ENCODE data around the gene FLNB. TPM values are rescaled to one million over a fixed set of nuclear protein-coding genes. Genes with fewer than 3 reads are reported as not detected.

Gene FLNB
- total RNA-seq, 1 experiment from 2014 or later: 309 TPM

DNA sequence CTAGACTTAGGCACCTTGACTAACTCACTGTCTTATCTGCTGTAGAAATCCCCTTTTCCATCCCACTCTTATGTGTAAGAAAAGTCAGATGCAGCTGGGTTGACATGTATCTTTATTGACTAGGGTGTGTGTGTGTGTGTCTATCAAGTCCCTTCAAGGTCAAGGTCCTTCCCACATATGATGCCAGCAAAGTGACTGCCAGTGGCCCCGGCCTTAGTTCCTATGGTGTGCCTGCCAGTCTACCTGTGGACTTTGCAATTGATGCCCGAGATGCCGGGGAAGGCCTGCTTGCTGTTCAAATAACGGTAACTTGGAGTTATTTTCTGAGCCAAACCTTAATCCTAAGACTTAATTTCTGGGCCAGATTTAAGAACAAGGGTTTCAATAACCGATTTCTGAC is 126.2 kb downstream of the FLNB start:
- POLR2A ChIA-PET: no interaction called here
- BruUV-seq (replicated peaks): no TSS peak

DNA sequence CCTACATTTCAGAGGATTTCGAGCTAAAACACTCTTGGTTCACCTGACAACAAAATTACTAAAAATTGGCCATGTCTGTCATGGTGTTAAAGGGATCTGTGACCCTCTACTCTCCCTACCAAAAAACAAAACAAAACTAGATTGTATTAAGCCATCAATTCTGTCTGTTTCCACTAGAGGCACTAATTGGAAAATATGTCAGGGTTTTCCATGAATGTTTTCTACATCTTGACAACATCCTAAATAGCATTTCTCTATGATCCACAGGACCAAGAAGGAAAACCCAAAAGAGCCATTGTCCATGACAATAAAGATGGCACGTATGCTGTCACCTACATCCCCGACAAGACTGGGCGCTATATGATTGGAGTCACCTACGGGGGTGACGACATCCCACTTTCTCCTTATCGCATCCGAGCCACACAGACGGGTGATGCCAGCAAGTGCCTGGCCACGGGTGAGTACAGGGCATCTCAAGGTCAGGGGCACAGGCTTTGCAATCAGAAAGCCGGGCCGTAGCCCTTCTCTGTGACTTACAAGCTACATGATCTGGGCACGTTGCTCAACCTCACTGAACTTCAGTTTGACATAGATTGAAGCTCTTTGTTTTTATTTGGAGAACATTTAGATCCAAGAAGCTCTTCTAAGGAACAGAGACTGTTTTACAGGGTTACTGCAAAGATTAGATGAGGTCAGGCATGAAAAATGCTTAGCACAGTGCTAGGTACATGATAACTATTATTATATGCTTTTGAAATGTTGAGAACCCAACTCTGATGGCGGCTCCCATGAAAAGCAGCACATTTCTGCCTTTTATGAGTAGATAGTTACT is 127.7 kb downstream of the FLNB start:
- no peaks in the 10 kb centered on the region for H3K4me1 ChIP-seq (ENCODE audit: control insufficient read depth, insufficient read depth, low read length)
- intact Hi-C loops (cut with micrococcal nuclease; ENCODE audit: unreplicated experiment): no loop called here
- in situ Hi-C loops (cut with HindIII; ENCODE audit: low pct_unique_long_range_greater_than_20kb, low sequenced_read_pairs): no loop called here
- no peaks in the 10 kb centered on the region for H3K27me3 ChIP-seq (ENCODE audit: control insufficient read depth, insufficient read depth, low read length)
- peaks cover 45% of the 10 kb centered on the region for H3K36me3 ChIP-seq (ENCODE audit: control insufficient read depth, insufficient read depth, low read length)
- no peak overlapping the region for H3K4me3 ChIP-seq (ENCODE audit: low read depth in 2 of 2, low read length in 2 of 2)
- no TSS peak for BruUV-seq (replicated peaks)
- POLR2A ChIA-PET: no interaction called here
- ATAC-seq (no peak), DNase-seq (ENCODE audit: low read depth, low spot score) (no peak)
- H3K27ac ChIP-seq (ENCODE audit: low read length): no peak overlapping the region
- CTCF ChIA-PET: no interaction called here
- no peaks in the 10 kb centered on the region for H3K9me3 ChIP-seq (ENCODE audit: control insufficient read depth, insufficient read depth, low read depth, low read length)
- TF ChIP-seq, protein P1, sequence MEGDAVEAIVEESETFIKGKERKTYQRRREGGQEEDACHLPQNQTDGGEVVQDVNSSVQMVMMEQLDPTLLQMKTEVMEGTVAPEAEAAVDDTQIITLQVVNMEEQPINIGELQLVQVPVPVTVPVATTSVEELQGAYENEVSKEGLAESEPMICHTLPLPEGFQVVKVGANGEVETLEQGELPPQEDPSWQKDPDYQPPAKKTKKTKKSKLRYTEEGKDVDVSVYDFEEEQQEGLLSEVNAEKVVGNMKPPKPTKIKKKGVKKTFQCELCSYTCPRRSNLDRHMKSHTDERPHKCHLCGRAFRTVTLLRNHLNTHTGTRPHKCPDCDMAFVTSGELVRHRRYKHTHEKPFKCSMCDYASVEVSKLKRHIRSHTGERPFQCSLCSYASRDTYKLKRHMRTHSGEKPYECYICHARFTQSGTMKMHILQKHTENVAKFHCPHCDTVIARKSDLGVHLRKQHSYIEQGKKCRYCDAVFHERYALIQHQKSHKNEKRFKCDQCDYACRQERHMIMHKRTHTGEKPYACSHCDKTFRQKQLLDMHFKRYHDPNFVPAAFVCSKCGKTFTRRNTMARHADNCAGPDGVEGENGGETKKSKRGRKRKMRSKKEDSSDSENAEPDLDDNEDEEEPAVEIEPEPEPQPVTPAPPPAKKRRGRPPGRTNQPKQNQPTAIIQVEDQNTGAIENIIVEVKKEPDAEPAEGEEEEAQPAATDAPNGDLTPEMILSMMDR (IDR thresholded peaks at IDR 0.05): peak; percentile 43
- TF ChIP-seq SIN3A (IDR thresholded peaks at IDR 0.05; ENCODE audit: borderline replicate concordance, insufficient read depth, low read depth, low read length): no peak

More for the DNA sequence above, 126.2 kb downstream of the FLNB start:
- H3K27ac ChIP-seq (ENCODE audit: low read length): no peak overlapping the region
- CTCF ChIA-PET: no interaction called here
- TF ChIP-seq SIN3A (IDR thresholded peaks at IDR 0.05; ENCODE audit: borderline replicate concordance, insufficient read depth, low read depth, low read length): no peak
- no peak for TF ChIP-seq TCF7L2 (IDR thresholded peaks at IDR 0.05; ENCODE audit: low read depth, low read length)
- TF ChIP-seq POLR2AphosphoS5 (IDR thresholded peaks at IDR 0.05; ENCODE audit: low read depth, low read length): no peak
- DNase-seq (ENCODE audit: low read depth, low spot score) (no peak), ATAC-seq (no peak)
- H3K4me1 ChIP-seq (ENCODE audit: control insufficient read depth, insufficient read depth, low read length): no peaks in the 10 kb centered on the region
- peaks cover 39% of the 10 kb centered on the region for H3K36me3 ChIP-seq (ENCODE audit: control insufficient read depth, insufficient read depth, low read length)
- H3K9me3 ChIP-seq (ENCODE audit: control insufficient read depth, insufficient read depth, low read depth, low read length): no peaks in the 10 kb centered on the region
- no peak overlapping the region for H3K4me3 ChIP-seq (ENCODE audit: low read depth in 2 of 2, low read length in 2 of 2)
- intact Hi-C loops (cut with micrococcal nuclease; ENCODE audit: unreplicated experiment) (no loop called here), in situ Hi-C loops (cut with HindIII; ENCODE audit: low pct_unique_long_range_greater_than_20kb, low sequenced_read_pairs) (no loop called here)
- no peaks in the 10 kb centered on the region for H3K27me3 ChIP-seq (ENCODE audit: control insufficient read depth, insufficient read depth, low read length)

DNA sequence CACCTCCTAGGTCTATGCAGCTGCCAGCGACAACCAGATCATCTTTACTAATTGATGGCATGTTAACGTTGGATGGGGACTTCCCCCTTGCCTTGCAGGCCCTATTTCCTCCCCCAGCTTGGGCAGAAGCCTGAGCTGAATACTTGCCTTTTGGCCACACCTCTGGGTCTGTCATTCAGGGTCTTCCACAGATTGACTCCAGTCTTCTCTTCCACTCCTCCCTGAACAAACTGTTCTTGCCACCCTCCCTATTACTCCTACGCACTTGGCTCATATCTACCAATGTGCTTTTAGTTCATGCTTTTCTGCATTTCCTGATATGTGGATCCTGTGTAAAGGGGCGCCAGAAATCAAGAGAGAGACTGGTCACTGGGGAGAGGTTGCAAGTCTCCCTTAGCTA is 129.1 kb downstream of the FLNB start:
- peaks cover 48% of the 10 kb centered on the region for H3K36me3 ChIP-seq (ENCODE audit: control insufficient read depth, insufficient read depth, low read length)
- H3K27me3 ChIP-seq (ENCODE audit: control insufficient read depth, insufficient read depth, low read length): no peaks in the 10 kb centered on the region
- no peaks in the 10 kb centered on the region for H3K9me3 ChIP-seq (ENCODE audit: control insufficient read depth, insufficient read depth, low read depth, low read length)
- BruUV-seq (replicated peaks): no TSS peak
- POLR2A ChIA-PET: no interaction called here
- intact Hi-C loops (cut with micrococcal nuclease; ENCODE audit: unreplicated experiment): no loop called here
- ATAC-seq (no peak), DNase-seq (ENCODE audit: low read depth, low spot score) (no peak)
- TF ChIP-seq, protein P2, sequence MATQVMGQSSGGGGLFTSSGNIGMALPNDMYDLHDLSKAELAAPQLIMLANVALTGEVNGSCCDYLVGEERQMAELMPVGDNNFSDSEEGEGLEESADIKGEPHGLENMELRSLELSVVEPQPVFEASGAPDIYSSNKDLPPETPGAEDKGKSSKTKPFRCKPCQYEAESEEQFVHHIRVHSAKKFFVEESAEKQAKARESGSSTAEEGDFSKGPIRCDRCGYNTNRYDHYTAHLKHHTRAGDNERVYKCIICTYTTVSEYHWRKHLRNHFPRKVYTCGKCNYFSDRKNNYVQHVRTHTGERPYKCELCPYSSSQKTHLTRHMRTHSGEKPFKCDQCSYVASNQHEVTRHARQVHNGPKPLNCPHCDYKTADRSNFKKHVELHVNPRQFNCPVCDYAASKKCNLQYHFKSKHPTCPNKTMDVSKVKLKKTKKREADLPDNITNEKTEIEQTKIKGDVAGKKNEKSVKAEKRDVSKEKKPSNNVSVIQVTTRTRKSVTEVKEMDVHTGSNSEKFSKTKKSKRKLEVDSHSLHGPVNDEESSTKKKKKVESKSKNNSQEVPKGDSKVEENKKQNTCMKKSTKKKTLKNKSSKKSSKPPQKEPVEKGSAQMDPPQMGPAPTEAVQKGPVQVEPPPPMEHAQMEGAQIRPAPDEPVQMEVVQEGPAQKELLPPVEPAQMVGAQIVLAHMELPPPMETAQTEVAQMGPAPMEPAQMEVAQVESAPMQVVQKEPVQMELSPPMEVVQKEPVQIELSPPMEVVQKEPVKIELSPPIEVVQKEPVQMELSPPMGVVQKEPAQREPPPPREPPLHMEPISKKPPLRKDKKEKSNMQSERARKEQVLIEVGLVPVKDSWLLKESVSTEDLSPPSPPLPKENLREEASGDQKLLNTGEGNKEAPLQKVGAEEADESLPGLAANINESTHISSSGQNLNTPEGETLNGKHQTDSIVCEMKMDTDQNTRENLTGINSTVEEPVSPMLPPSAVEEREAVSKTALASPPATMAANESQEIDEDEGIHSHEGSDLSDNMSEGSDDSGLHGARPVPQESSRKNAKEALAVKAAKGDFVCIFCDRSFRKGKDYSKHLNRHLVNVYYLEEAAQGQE (IDR thresholded peaks at IDR 0.05; ENCODE audit: insufficient read depth in 1 of 2, low read depth in 2 of 2, low read length in 1 of 2): no peak
- TF ChIP-seq POLR2AphosphoS5 (IDR thresholded peaks at IDR 0.05; ENCODE audit: low read depth, low read length) (no peak), TCF7L2 (IDR thresholded peaks at IDR 0.05; ENCODE audit: low read depth, low read length) (no peak), SIN3A (IDR thresholded peaks at IDR 0.05; ENCODE audit: borderline replicate concordance, insufficient read depth, low read depth, low read length) (no peak)
- TF ChIP-seq, protein P1 (IDR thresholded peaks at IDR 0.05): no peak
- H3K4me3 ChIP-seq (ENCODE audit: low read depth in 2 of 2, low read length in 2 of 2): no peak overlapping the region
- no peak overlapping the region for H3K27ac ChIP-seq (ENCODE audit: low read length)
- CTCF ChIA-PET: no interaction called here
- in situ Hi-C loops (cut with HindIII; ENCODE audit: low pct_unique_long_range_greater_than_20kb, low sequenced_read_pairs): no loop called here
- H3K4me1 ChIP-seq (ENCODE audit: control insufficient read depth, insufficient read depth, low read length): no peaks in the 10 kb centered on the region

Measured in Panc1 (cell line).